Measurements from ENCODE around the gene DNAAF9.

DNAAF9 gene

GRCh38 chr20:3377644-3378043, 29.8 kb downstream of the DNAAF9 start:
- H3K4me1 Mint-ChIP-seq, result peaks cover 4% of the 10 kb centered on the region
- no peak overlapping the region for H3K4me3 Mint-ChIP-seq
- no peaks in the 10 kb centered on the region for H3K27me3 Mint-ChIP-seq
- no peak for DNase-seq
- H3K36me3 Mint-ChIP-seq, result no peaks in the 10 kb centered on the region
- H3K27ac Mint-ChIP-seq, result no peak overlapping the region
- no peaks in the 10 kb centered on the region for H3K9me3 Mint-ChIP-seq
- CTCF ChIA-PET, result interaction anchor here (0.9 kb wide), 1 partner anchor 47 kb away, joined by 3 read pairs; no protein-coding TSS in a partner anchor

- no peaks in the 10 kb centered on the region for H3K36me3 Mint-ChIP-seq
- CTCF ChIA-PET, result no interaction called here
These were observed 33.2 kb downstream of the DNAAF9 start for GRCh38 chr20:3374296-3374695.

GRCh38 chr20:3371754-3372153, 35.7 kb downstream of the DNAAF9 start:
- H3K36me3 Mint-ChIP-seq, result no peaks in the 10 kb centered on the region
- no peak for DNase-seq
- H3K27me3 Mint-ChIP-seq, result no peaks in the 10 kb centered on the region
- CTCF ChIA-PET, result interaction anchor here (1.5 kb wide), 1 partner anchor 10 kb away, joined by 3 read pairs; no protein-coding TSS in a partner anchor
- no peak overlapping the region for H3K27ac Mint-ChIP-seq
- no peaks in the 10 kb centered on the region for H3K9me3 Mint-ChIP-seq
- peaks cover 16% of the 10 kb centered on the region for H3K4me1 Mint-ChIP-seq
- H3K4me3 Mint-ChIP-seq, result no peak overlapping the region

More at GRCh38 chr20:3374296-3374695, 33.2 kb downstream of the DNAAF9 start:
- DNase-seq, result no peak
- no peak overlapping the region for H3K4me3 Mint-ChIP-seq
- H3K9me3 Mint-ChIP-seq, result no peaks in the 10 kb centered on the region
- H3K27me3 Mint-ChIP-seq, result no peaks in the 10 kb centered on the region
- peaks cover 9% of the 10 kb centered on the region for H3K4me1 Mint-ChIP-seq
- H3K27ac Mint-ChIP-seq, result no peak overlapping the region

GRCh38 chr20:3367089-3367488, 40.4 kb downstream of the DNAAF9 start:
- no peaks in the 10 kb centered on the region for H3K36me3 Mint-ChIP-seq
- DNase-seq, result no peak
- H3K4me1 Mint-ChIP-seq, result peaks cover 15% of the 10 kb centered on the region
- CTCF ChIA-PET, result interaction anchor here (1.0 to 1.3 kb wide), 2 partner anchors 314 to 344 kb away, joined by 3 to 4 read pairs; no protein-coding TSS in a partner anchor
- no peaks in the 10 kb centered on the region for H3K9me3 Mint-ChIP-seq
- peak overlapping the region; percentile 31 for H3K4me3 Mint-ChIP-seq
- peaks cover 3% of the 10 kb centered on the region for H3K27me3 Mint-ChIP-seq
- H3K27ac Mint-ChIP-seq, result no peak overlapping the region

DNA sequence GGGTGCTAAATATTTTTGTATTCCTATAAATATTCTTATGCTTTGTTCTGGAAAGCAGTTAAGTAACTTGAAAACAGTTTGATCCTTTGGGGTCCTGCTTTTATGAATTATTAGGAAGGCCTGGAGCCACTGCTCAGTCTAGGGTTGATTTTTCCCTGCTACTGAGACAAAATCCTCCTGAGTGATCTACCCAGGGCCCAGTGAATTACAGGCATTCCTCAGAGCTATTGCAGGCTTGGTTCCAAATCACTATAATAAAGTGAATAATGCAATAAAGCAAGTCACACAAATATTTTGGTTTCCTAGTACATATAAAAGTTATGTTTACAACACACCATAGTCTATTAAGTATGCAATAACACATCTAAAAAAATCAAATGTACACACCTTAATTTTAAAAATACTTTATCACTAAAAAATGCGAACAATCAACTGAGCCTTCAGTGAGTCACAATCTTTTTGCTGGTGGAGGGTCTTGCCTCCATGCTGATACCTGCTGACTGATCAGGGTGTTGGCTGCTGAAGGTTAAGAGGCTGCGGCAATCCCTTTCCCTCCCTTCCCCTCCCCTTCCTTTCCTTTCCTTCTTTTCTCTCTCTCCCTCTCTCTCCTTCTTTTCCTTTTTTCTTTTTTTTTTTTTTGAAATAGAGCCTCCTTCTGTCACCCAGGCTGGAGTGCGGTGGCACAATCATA, 43.0 kb downstream of the DNAAF9 start:
- Mint-ChIP-seq H3K27me3 (peaks cover 3% of the 10 kb centered on the region), H3K9me3 (no peaks in the 10 kb centered on the region), H3K27ac (no peak overlapping the region), H3K4me1 (peaks cover 12% of the 10 kb centered on the region), H3K4me3 (no peak overlapping the region), H3K36me3 (no peaks in the 10 kb centered on the region)
- DNase-seq, result no peak
- CTCF ChIA-PET, result no interaction called here

DNA sequence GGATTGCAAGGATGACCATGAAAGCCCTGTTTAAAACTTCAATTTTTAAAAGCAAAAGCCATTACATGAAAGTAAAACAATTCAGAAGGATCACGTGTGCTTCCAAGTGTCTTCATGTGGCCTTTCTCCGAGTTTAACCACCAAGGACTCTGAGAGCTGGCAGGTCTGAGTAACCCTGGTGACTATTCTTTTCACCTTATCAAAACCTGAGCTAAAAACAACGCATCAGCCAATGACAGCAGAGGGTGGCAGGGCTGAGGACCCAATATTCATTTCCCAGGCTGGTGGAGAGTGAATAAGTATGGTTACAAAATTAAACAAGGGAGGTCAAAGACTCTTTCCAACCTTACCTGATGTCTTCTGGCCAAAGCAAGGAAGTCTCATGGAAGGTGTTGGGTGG, 46.7 kb downstream of the DNAAF9 start:
- peaks cover 3% of the 10 kb centered on the region for H3K27me3 Mint-ChIP-seq
- CTCF ChIA-PET, result no interaction called here
- DNase-seq, result no peak
- H3K4me1 Mint-ChIP-seq, result no peaks in the 10 kb centered on the region
- H3K27ac Mint-ChIP-seq, result no peak overlapping the region
- no peak overlapping the region for H3K4me3 Mint-ChIP-seq
- H3K9me3 Mint-ChIP-seq, result no peaks in the 10 kb centered on the region
- H3K36me3 Mint-ChIP-seq, result no peaks in the 10 kb centered on the region

DNA sequence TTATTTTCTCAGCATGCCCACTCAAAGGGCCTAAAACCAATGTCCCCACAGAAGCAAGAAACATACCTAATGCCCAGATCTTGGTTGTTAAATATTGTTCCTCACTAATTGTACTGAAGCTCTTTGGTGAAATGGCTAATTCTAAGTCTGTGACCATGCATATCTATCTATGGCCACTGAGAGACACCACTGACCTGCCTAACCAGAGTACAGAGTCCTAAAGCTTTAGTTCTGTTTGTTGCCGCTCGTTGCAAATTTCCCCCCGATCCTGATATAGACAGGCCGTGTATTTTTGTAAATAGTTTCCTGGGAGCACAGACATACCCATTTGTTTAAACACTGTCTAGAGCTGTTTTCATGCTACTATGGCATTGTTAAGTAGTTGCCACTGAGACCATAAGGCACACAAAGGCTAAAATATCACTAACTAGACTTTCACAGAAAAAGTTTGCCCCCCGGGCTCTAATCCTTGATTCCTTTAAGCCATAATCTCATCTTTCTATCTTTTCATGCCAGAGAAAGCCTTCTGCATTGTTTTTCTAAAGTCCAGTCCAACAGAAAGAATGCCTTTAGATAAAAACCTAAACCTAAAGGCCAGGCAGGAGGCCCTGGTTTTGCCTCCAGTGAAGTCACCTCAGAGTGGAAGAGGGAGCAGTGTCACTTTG, 48.7 kb downstream of the DNAAF9 start:
- H3K27ac Mint-ChIP-seq, result no peak overlapping the region
- H3K9me3 Mint-ChIP-seq, result no peaks in the 10 kb centered on the region
- no peaks in the 10 kb centered on the region for H3K4me1 Mint-ChIP-seq
- no peak overlapping the region for H3K4me3 Mint-ChIP-seq
- DNase-seq, result no peak
- CTCF ChIA-PET, result no interaction called here
- no peaks in the 10 kb centered on the region for H3K36me3 Mint-ChIP-seq
- H3K27me3 Mint-ChIP-seq, result no peaks in the 10 kb centered on the region

Data from activated naive CD4-positive, alpha-beta T cell treated with anti-CD3 and anti-CD28 coated beads, Interleukin-2, amount 10 ng/mL, durations not matched to agents 7 days and 5 days (primary cell).